Middle frontal gyrus (tissue), 1 donor: ENCODE data around the gene GTF2A1.

Source experiments
- DNase-seq: peaks from one replicate; pipeline ENCODE4 v3.0.0-alpha.2; 2015; ENCODE audit warnings: low spot score; ENCODE audit errors: extremely low spot score

Gene GTF2A1

GRCh38 chr14:81141426-81141825 lies 79.3 kb downstream of the GTF2A1 start:
- no peak for DNase-seq

GRCh38 chr14:81138429-81138828 lies 82.3 kb downstream of the GTF2A1 start:
- DNase-seq, result no peak

- no peak for DNase-seq
Measured at GRCh38 chr14:81137316-81137715, 83.4 kb downstream of the GTF2A1 start.

- DNase-seq, result no peak
Measured at GRCh38 chr14:81133400-81133799, 87.4 kb downstream of the GTF2A1 start.

- no peak for DNase-seq
Measured at GRCh38 chr14:81132468-81132867, 88.3 kb downstream of the GTF2A1 start.

GRCh38 chr14:81129242-81129641 lies 91.5 kb downstream of the GTF2A1 start:
- no peak for DNase-seq

GRCh38 chr14:81127785-81128184 lies 93.0 kb downstream of the GTF2A1 start:
- no peak for DNase-seq

GRCh38 chr14:81125536-81125935 lies 95.2 kb downstream of the GTF2A1 start:
- no peak for DNase-seq
